ENCODE results near the gene LRRC46. TPM values are rescaled to one million over a fixed set of nuclear protein-coding genes. Genes with fewer than 3 reads are reported as not detected.
A peak's percentile ranks its signal among the peaks of the same experiment; 100 is the strongest.

Gene LRRC46
- total RNA-seq, 1 donor from 2014 or later: 0.30 TPM

DNA sequence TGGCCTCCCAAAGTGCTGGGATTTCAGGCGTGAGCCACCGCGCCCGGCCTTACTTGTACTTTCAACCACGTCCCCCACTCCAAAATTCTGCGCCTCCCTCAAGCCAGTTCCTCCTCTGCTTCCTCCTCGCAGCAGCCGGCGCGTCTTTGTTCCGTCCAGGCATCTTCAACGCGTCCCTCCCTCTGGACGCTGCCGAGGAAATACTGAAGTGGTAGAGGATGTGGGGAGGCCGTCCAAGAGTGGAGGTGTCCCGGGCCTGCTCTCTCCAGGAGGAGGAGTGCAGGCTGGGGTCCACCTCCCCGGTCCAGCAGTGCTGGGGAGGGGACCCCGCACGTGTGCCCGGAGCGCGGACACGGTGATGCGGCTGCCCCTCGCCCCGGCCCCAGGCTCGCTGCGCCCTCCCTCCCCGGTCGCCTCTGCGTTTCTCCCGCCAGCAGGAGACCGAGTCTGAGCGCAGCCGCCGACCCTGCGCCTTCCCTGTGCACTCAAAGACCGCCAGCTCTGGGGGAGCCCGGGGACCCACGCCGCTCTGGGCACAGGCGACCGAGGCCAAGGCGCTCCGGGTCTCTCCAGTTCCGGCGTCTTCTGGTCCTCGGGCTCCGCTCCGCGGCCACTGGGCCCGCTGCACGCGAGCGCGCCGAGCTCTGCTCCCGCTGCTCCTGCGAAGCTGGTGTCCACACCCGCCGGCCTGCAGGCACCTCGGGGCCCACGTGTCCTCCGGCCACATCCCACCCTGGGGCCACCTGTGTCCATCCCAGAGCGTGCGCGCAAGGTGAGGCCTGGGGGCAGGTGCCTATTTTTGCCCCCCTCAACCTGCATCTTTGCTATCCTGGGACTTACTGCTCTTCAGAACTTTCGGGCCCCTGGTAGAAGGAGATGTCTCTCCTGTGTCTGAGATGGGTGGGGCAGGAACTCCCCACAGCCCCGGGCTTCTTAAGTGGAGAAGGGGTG, 41.6 kb upstream of the LRRC46 start:
- Histone ChIP-seq H3K27ac (ENCODE audit: low read depth, low read length) (no peak overlapping the region), H3K4me3 (ENCODE audit: insufficient read depth, low read depth, low read length) (peak overlapping the region; percentile 5), H3K4me2 (ENCODE audit: low read length) (peak overlapping the region; percentile 77), H3K36me3 (ENCODE audit: insufficient read depth, low read length) (no peaks in the 10 kb centered on the region), H3K27me3 (ENCODE audit: insufficient read depth, low read length) (peaks cover 64% of the 10 kb centered on the region), H3K9me3 (ENCODE audit: insufficient read depth, low read depth, low read length) (no peaks in the 10 kb centered on the region), H3K79me2 (ENCODE audit: insufficient read depth, low read length) (no peaks in the 10 kb centered on the region), H3K9ac (ENCODE audit: low read length) (no peak overlapping the region), H4K20me1 (ENCODE audit: insufficient read depth, low read length) (no peaks in the 10 kb centered on the region), H2AFZ (ENCODE audit: low read depth, low read length) (peak overlapping the region; percentile 63), H3K4me1 (ENCODE audit: insufficient read depth, low read length) (peaks cover 6% of the 10 kb centered on the region)
- H3K4me1 Mint-ChIP-seq (ENCODE audit: low read depth, unreplicated experiment): no peaks in the 10 kb centered on the region
- H3K9me3 Mint-ChIP-seq (ENCODE audit: unreplicated experiment): no peaks in the 10 kb centered on the region
- no peaks in the 10 kb centered on the region for H3K36me3 Mint-ChIP-seq (ENCODE audit: low read depth, unreplicated experiment)
- no peak for TF ChIP-seq EZH2 (IDR thresholded peaks at IDR 0.05; ENCODE audit: insufficient read depth, low read length)
- TF ChIP-seq, protein P1, sequence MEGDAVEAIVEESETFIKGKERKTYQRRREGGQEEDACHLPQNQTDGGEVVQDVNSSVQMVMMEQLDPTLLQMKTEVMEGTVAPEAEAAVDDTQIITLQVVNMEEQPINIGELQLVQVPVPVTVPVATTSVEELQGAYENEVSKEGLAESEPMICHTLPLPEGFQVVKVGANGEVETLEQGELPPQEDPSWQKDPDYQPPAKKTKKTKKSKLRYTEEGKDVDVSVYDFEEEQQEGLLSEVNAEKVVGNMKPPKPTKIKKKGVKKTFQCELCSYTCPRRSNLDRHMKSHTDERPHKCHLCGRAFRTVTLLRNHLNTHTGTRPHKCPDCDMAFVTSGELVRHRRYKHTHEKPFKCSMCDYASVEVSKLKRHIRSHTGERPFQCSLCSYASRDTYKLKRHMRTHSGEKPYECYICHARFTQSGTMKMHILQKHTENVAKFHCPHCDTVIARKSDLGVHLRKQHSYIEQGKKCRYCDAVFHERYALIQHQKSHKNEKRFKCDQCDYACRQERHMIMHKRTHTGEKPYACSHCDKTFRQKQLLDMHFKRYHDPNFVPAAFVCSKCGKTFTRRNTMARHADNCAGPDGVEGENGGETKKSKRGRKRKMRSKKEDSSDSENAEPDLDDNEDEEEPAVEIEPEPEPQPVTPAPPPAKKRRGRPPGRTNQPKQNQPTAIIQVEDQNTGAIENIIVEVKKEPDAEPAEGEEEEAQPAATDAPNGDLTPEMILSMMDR (IDR thresholded peaks at IDR 0.05; ENCODE audit: insufficient read depth, low read depth, low read length): peak; percentile 8
- peaks cover 71% of the 10 kb centered on the region for H3K27me3 Mint-ChIP-seq (ENCODE audit: low read depth, unreplicated experiment)
- H3K27ac Mint-ChIP-seq (ENCODE audit: unreplicated experiment): no peak overlapping the region
- peak overlapping the region; percentile 78 for H3K4me3 Mint-ChIP-seq (ENCODE audit: unreplicated experiment)
- DNase-seq (ENCODE audit: low read depth): peak; percentile 14
- no peak for FAIRE-seq

DNA sequence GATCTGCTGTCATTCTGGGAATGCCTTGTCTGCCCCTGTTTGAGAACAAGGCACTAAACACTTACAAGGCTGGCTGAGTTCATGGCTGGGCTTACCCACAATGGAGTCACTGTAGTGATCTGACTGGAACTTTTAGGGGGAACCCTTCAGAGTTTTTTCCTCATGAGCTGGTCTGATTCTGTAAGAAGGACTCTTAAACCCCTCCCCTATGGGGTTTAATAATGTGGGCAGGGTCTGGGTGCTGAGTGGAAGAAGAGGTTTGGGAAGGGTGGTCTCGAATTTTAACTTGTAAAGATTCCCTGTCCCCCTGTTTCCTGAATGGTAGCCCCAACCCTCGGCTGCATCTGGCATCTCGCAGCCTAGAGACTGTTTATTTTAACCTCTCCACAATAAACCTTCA, 40.4 kb upstream of the LRRC46 start:
- no peaks in the 10 kb centered on the region for H3K4me1 Mint-ChIP-seq (ENCODE audit: low read depth, unreplicated experiment)
- Histone ChIP-seq H3K9ac (ENCODE audit: low read length) (no peak overlapping the region), H4K20me1 (ENCODE audit: insufficient read depth, low read length) (no peaks in the 10 kb centered on the region), H3K79me2 (ENCODE audit: insufficient read depth, low read length) (no peaks in the 10 kb centered on the region), H3K27me3 (ENCODE audit: insufficient read depth, low read length) (peaks cover 61% of the 10 kb centered on the region), H3K4me1 (ENCODE audit: insufficient read depth, low read length) (peaks cover 6% of the 10 kb centered on the region), H3K27ac (ENCODE audit: low read depth, low read length) (no peak overlapping the region), H3K4me2 (ENCODE audit: low read length) (no peak overlapping the region), H3K36me3 (ENCODE audit: insufficient read depth, low read length) (no peaks in the 10 kb centered on the region), H2AFZ (ENCODE audit: low read depth, low read length) (no peak overlapping the region), H3K9me3 (ENCODE audit: insufficient read depth, low read depth, low read length) (no peaks in the 10 kb centered on the region), H3K4me3 (ENCODE audit: insufficient read depth, low read depth, low read length) (no peak overlapping the region)
- no peaks in the 10 kb centered on the region for H3K9me3 Mint-ChIP-seq (ENCODE audit: unreplicated experiment)
- H3K27ac Mint-ChIP-seq (ENCODE audit: unreplicated experiment): no peak overlapping the region
- H3K36me3 Mint-ChIP-seq (ENCODE audit: low read depth, unreplicated experiment): no peaks in the 10 kb centered on the region
- H3K4me3 Mint-ChIP-seq (ENCODE audit: unreplicated experiment): no peak overlapping the region
- FAIRE-seq (no peak), DNase-seq (ENCODE audit: low read depth) (no peak)
- TF ChIP-seq EZH2 (IDR thresholded peaks at IDR 0.05; ENCODE audit: insufficient read depth, low read length): no peak
- TF ChIP-seq, protein P1 (IDR thresholded peaks at IDR 0.05; ENCODE audit: insufficient read depth, low read depth, low read length): no peak
- peaks cover 66% of the 10 kb centered on the region for H3K27me3 Mint-ChIP-seq (ENCODE audit: low read depth, unreplicated experiment)

- Mint-ChIP-seq H3K27me3 (ENCODE audit: low read depth, unreplicated experiment) (peaks cover 63% of the 10 kb centered on the region), H3K36me3 (ENCODE audit: low read depth, unreplicated experiment) (no peaks in the 10 kb centered on the region)
- H3K27me3 ChIP-seq (ENCODE audit: insufficient read depth, low read length): peaks cover 58% of the 10 kb centered on the region
These were observed 39.0 kb upstream of the LRRC46 start for GRCh38 chr17:47792457-47792856.

More at GRCh38 chr17:47792457-47792856, 39.0 kb upstream of the LRRC46 start:
- Mint-ChIP-seq H3K4me3 (ENCODE audit: unreplicated experiment) (no peak overlapping the region), H3K4me1 (ENCODE audit: low read depth, unreplicated experiment) (no peaks in the 10 kb centered on the region), H3K9me3 (ENCODE audit: unreplicated experiment) (peaks cover 2% of the 10 kb centered on the region), H3K27ac (ENCODE audit: unreplicated experiment) (no peak overlapping the region)
- no peaks in the 10 kb centered on the region for H3K79me2 ChIP-seq (ENCODE audit: insufficient read depth, low read length)
- no peak overlapping the region for H3K4me3 ChIP-seq (ENCODE audit: insufficient read depth, low read depth, low read length)
- peaks cover 6% of the 10 kb centered on the region for H3K4me1 ChIP-seq (ENCODE audit: insufficient read depth, low read length)
- H4K20me1 ChIP-seq (ENCODE audit: insufficient read depth, low read length): no peaks in the 10 kb centered on the region
- H3K9me3 ChIP-seq (ENCODE audit: insufficient read depth, low read depth, low read length): no peaks in the 10 kb centered on the region
- H3K27ac ChIP-seq (ENCODE audit: low read depth, low read length): no peak overlapping the region
- no peak overlapping the region for H3K9ac ChIP-seq (ENCODE audit: low read length)
- TF ChIP-seq EZH2 (IDR thresholded peaks at IDR 0.05; ENCODE audit: insufficient read depth, low read length): no peak
- no peak for DNase-seq (ENCODE audit: low read depth)
- H3K4me2 ChIP-seq (ENCODE audit: low read length): no peak overlapping the region
- FAIRE-seq: no peak
- no peaks in the 10 kb centered on the region for H3K36me3 ChIP-seq (ENCODE audit: insufficient read depth, low read length)
- H2AFZ ChIP-seq (ENCODE audit: low read depth, low read length): no peak overlapping the region
